Epithelial cell of proximal tubule (primary cell): ENCODE results near the gene SERHL2. TPM values are rescaled to one million over a fixed set of nuclear protein-coding genes. Genes with fewer than 3 reads are reported as not detected.
A peak's percentile ranks its signal among the peaks of the same experiment; 100 is the strongest.

Experiments
- DNase-seq: peaks from one replicate; pipeline ENCODE4 v3.0.0-alpha.2; 2011; ENCODE audit warnings: low read depth
- H3K4me3 ChIP-seq: 2 replicates; pipeline ENCODE4 v1.5.1; 2011; ENCODE audit warnings: low read depth, mild to moderate bottlenecking, low read length
- total RNA-seq: library from RNA; depleted of rRNA; stranded (reverse); fragments of >200 nt; gene quantifications from 2 replicates; pipeline ENCODE4 v1.2.3, GENCODE V29; 2015
- TF ChIP-seq, protein P1 (sequence below): conservative IDR thresholded peaks from 2 replicates; pipeline ENCODE4 v1.5.1; 2012; ENCODE audit warnings: low read depth, mild to moderate bottlenecking, low read length

The SERHL2 gene
- total RNA-seq, 1 donor from 2014 or later: 0.23 TPM

DNA sequence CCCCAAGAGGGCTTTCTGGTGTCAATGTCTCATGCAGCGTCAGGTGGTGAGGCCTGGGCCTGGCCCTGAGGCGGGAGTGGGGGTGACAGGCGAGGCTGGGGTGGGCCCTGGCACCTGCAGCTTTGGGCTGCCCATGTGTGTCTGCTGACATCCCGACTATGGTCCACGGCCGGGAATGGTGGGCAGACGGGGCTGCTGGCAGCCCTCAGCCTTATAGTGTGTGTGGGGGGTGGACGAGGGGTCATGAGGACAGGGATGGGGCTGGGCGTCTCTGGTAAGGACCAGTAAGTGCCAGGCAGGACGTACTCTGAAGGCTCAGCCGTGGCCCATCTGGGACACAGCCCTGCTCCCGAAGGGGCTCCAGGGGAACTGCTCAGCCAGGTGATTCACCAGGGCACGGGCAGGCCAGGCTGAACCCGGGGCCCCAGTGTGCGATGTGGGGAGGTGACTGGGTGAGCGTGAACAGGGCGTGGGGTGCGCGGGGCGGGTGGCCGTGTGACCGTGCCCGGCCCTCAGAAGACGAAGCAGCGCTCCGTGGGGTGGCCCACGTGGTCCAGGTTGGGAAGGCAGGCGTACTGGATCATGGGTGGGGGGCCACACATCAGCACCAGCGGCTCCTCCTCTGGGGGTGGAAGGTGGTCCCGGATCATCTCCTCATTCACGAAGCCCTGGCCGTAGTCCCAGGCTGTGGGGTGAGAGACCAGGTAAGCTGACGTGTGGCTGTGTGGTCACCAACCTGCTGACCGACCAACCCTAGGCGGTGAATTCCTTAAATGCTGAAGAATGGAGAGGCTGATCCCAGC, 65.7 kb downstream of the SERHL2 start:
- TF ChIP-seq, protein P1, sequence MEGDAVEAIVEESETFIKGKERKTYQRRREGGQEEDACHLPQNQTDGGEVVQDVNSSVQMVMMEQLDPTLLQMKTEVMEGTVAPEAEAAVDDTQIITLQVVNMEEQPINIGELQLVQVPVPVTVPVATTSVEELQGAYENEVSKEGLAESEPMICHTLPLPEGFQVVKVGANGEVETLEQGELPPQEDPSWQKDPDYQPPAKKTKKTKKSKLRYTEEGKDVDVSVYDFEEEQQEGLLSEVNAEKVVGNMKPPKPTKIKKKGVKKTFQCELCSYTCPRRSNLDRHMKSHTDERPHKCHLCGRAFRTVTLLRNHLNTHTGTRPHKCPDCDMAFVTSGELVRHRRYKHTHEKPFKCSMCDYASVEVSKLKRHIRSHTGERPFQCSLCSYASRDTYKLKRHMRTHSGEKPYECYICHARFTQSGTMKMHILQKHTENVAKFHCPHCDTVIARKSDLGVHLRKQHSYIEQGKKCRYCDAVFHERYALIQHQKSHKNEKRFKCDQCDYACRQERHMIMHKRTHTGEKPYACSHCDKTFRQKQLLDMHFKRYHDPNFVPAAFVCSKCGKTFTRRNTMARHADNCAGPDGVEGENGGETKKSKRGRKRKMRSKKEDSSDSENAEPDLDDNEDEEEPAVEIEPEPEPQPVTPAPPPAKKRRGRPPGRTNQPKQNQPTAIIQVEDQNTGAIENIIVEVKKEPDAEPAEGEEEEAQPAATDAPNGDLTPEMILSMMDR: no peak
- no peak overlapping the region for H3K4me3 ChIP-seq
- DNase-seq: no peak

DNA sequence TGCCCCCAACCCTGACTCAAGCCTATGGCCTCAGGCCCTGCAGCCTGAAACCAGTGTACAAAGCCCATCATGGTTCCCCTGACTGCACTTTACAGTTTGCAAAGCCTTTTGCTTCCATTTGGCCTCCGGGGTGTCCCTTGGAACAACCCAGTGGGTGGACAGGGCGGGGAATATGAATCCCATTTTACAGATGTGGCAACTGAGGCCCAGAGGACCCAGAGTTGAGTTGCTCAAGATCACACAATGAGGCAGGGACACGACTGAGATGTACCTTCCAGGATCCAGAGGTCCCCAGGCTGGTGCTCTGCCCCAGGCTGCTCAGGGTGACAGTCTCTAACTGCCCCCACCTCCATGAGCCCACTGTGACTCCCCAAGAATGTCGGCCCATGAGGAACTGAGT, 66.3 kb downstream of the SERHL2 start:
- no peak for DNase-seq
- H3K4me3 ChIP-seq: no peak overlapping the region
- TF ChIP-seq, protein P1: no peak

DNA sequence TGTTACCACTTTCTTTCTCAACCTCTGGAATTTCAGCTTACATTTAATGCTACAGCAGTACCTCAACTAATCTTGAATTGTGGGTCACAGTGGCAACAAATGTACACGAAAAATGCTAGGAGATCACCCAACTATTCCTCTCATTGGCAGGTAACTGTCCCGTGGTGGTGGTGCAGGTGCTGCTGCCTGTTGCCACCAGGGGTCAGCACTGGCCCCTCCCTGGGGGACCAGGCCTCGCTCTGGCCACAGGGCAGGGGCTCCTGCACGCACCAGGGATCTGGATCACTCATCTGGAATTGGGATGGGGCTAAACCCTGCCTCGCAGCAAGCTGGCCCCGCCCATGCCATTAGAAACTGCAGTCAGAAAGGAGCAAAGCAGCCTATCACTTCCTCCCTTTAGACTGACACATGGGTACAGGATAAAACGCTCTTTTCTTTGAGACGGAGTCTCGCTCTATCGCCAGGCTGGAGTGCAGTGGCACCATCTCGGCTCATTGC, 67.8 kb downstream of the SERHL2 start:
- TF ChIP-seq, protein P1: peak; percentile 94
- DNase-seq: no peak
- no peak overlapping the region for H3K4me3 ChIP-seq

DNA sequence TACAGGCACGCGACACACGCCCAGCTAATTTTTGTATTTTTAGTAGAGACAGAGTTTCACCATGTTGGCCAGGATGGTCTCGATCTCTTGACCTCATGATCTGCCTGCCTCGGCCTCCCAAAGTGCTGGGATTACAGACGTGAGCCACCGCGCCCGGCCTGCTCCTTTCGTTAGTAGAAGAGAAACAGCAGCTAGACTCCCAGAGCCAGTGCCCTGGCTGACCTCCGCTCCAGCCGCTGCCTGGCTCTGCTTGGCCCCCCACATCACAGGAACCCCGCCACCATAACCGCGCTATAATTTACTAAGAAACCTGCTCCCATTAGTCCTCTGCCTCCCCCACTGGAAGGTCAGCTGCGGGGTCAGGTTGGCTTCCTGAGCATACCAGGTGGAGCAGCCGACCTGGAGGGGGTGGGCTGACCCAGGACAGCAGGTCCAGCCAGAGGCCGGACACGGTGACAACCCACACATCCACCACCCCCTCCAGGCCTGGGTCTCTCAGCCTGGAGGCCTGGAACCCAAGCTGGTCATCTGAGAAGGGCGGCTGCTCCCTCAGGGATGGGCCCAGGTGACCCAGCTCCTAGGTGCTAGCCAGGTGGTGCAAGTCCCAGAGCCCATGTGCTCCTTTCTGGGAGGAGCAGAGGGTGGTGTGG, 68.4 kb downstream of the SERHL2 start:
- no peak overlapping the region for H3K4me3 ChIP-seq
- TF ChIP-seq, protein P1: no peak
- no peak for DNase-seq

DNA sequence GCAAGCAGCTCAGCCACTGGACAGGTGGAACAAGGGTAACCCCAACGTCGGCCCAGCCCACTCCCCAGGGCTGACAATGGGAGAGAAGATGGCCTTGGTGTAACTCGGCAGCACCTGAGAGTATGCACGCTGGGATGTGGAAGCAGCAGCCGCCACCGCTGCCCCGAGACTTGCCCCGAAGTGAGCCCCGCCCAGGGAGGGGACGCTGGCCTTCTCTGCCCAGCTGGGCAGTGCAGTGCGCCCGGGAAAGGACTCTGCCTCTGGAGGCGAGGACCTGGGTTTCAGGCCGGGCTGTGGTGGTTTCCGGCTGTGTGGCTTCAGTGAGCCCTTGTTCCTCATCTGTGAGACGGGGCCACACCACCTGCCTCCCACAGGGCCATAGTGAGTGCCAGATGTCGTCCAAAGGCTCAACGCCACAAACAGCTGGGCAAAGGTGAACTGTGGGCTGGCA, 69.6 kb downstream of the SERHL2 start:
- DNase-seq: no peak
- TF ChIP-seq, protein P1: no peak
- H3K4me3 ChIP-seq: no peak overlapping the region

Other genes starting within 250 kb of the SERHL2 start
- not detected in 2 replicates for gene NFAM1, start 121.6 kb upstream of the SERHL2 start, total RNA-seq
- 52.6 and 109 TPM in 2 replicates for gene RRP7A, start 34.2 kb upstream of the SERHL2 start, total RNA-seq
- 35.0 and 40.2 TPM in 2 replicates for gene POLDIP3, start 60.9 kb downstream of the SERHL2 start, total RNA-seq
- gene ATP5MGL, start 86.6 kb downstream of the SERHL2 start, total RNA-seq: 0.58 TPM in 1 of 2 replicates, not detected in the other
- gene CYB5R3, start 95.4 kb downstream of the SERHL2 start, total RNA-seq: 122 and 136 TPM in 2 replicates
- gene A4GALT, start 166.9 kb downstream of the SERHL2 start, total RNA-seq: 16.2 and 17.8 TPM in 2 replicates